GM21786 (cell line): ENCODE results near the gene ARHGAP10.

Experiments used
- ATAC-seq: cut with Tn5 transposase; IDR thresholded peaks from one replicate; pipeline ENCODE4 v1.9.1; 2021; ENCODE audit not compliant: unreplicated experiment

The ARHGAP10 gene, protein sequence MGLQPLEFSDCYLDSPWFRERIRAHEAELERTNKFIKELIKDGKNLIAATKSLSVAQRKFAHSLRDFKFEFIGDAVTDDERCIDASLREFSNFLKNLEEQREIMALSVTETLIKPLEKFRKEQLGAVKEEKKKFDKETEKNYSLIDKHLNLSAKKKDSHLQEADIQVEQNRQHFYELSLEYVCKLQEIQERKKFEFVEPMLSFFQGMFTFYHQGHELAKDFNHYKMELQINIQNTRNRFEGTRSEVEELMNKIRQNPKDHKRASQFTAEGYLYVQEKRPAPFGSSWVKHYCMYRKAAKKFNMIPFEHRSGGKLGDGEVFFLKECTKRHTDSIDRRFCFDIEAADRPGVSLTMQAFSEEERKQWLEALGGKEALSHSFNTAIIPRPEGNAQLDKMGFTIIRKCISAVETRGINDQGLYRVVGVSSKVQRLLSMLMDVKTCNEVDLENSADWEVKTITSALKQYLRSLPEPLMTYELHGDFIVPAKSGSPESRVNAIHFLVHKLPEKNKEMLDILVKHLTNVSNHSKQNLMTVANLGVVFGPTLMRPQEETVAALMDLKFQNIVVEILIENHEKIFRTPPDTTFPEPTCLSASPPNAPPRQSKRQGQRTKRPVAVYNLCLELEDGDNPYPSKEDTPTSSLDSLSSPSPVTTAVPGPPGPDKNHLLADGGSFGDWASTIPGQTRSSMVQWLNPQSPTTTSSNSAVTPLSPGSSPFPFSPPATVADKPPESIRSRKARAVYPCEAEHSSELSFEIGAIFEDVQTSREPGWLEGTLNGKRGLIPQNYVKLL

GRCh38 chr4:147731580-147732517, at the start of gene ARHGAP10:
TSS of gene ARHGAP10 (plus strand) at chr4:147732088. CDS start at chr4:147732302, 214 bp downstream.
- peak; percentile 46 for ATAC-seq

GRCh38 chr4:147682755-147683154, 49.1 kb upstream of the ARHGAP10 start:
- no peak for ATAC-seq

- no peak for ATAC-seq
Measured at GRCh38 chr4:147683188-147683591, 48.7 kb upstream of the ARHGAP10 start.

DNA sequence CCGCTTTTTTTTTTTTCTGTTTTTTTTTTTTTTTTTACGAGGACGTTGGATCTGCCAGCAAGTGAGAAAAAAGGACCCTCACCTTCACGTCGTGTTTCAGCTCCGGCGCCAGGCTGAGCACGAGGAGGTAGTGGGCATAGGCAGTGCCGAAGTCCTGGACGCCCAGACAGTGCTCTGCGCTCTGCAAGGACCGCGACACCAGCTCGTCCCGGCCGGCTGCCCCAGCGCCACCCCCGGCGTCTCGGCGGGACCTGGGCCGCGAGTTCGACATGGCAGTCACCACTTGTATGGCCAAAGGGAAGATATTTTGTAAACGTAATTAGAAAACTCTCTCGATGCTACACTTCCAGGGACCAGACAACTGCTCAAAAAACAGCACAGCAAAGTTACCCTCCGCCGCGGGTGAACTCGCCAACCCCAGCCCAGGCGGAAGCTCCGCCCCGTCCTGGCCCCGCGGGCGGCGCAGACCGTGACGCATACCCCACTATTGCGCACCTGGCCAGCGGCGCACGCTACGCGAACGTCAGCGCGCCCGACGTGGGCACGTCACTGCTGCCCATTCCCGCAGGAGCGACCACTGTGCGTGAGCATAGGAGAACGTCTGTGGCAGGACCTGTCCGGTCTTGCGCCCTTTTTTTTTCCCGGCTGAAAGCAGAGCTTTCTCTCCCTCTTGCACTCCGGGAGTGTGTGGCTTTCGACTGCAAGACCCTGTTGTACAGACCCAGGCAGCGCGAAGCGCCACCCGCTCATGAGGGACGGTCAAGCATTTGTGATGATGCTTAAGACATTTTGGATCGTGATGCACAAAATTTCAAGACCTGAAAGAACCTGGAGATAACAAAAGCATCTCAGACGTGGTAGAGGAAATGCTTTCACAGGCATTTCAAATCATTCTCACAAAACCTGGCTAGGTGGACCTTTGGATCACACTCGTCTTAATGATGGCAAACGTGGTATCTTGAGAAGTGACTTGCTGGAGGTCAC, 47.9 kb upstream of the ARHGAP10 start, which contains the start of gene PRMT9:
Gene PRMT9, minus strand, starts transcription at position 447 of the 984 bp plus-strand sequence. Its CDS starts 176 bp downstream, at position 271.
- ATAC-seq, result peak; percentile 99

GRCh38 chr4:147689067-147689466, 42.8 kb upstream of the ARHGAP10 start:
- no peak for ATAC-seq

- ATAC-seq, result no peak
Measured at GRCh38 chr4:147691820-147692219, 40.1 kb upstream of the ARHGAP10 start.

DNA sequence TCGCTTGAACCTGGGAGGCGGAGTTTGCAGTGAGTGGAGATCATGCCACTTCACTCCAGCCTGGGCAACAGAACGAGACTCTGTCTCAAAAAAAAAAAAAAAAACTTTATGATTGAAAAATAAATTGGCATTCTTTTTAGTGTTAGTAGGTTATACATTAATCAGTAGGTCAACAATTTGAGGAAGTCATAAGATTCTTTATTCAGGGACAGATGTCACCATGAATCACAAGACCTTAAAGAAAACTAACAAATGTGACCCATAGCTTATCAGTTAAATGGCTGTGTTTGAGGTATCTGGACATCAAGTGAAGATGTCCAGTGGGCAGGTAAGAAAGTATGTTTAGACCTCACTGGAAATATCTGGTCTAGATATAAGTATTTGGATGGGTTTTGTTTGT, 38.7 kb upstream of the ARHGAP10 start:
- ATAC-seq, result no peak

DNA sequence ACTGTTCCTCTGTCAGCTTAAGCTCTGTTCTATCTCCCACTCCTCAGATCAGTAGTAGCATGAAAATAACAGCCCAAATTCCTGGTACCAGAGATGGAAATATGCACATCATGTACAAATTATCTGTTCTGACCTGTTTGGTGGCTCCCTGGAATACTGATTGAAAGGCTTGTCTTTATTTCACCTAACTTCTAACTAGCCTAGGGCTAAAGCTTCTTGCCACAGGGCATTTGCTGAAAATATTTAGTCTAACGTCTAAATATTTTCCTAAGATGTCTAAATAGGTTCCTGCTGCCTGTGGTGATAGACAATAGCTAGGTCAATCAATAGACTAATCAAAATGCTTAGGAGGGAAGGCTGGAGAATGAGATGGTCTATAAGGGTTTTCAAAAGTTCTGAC, 35.0 kb upstream of the ARHGAP10 start:
- no peak for ATAC-seq

DNA sequence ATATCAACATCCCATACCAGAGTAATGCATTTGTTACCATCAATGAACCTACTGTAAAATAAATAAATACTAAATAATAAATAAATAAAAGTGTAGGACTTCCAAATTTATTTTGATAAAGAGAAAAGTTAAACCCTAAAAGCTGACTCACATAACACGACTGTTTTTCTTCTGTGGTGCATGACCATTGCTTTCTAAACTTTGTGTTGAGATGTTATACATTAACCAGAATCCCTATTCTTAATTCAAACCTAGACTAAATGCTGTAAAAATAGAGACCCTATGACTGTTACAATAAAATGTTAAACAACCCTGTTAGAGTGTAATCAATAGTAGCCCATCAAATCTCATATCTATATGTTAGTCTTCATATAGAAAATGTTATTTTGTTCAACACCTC, 27.0 kb upstream of the ARHGAP10 start:
- ATAC-seq, result no peak

DNA sequence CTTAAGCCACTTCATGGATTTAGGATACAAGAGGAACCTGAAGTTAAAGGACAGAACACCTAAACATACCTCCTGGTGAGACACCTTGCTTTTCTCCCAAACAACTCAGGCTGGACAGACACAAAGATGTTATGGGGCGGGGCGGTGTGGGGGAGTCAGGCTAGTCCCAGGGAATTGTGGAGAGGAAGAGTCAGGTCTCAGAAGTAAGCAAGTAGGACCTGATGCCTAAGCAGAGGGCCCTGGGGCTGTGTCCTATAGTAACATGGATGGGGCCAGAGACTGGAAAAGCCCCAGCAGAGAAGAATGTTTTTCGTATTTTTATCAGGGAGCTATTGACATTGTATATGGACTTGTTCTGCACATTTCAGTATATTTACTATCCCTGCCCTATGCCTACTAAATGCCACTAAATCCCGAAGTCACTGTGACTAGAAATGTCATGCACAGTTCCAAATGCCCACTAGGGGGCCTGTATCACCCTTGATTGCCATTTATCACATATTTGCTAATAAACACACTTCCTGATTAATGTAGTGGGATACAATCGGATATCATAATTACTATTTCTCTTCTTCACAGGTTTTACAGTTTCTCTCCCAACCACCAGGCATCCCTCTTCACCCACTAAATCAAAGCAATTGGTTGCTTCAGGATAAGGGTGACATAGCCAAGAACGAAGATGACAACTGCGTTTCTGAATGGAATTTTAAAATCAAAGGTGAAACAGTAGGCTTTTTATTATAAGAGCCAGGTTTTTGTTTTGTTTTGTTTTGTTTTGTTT, 23.8 kb upstream of the ARHGAP10 start:
- ATAC-seq, result peak; percentile 66

GRCh38 chr4:147709999-147710398, 21.9 kb upstream of the ARHGAP10 start:
- no peak for ATAC-seq

DNA sequence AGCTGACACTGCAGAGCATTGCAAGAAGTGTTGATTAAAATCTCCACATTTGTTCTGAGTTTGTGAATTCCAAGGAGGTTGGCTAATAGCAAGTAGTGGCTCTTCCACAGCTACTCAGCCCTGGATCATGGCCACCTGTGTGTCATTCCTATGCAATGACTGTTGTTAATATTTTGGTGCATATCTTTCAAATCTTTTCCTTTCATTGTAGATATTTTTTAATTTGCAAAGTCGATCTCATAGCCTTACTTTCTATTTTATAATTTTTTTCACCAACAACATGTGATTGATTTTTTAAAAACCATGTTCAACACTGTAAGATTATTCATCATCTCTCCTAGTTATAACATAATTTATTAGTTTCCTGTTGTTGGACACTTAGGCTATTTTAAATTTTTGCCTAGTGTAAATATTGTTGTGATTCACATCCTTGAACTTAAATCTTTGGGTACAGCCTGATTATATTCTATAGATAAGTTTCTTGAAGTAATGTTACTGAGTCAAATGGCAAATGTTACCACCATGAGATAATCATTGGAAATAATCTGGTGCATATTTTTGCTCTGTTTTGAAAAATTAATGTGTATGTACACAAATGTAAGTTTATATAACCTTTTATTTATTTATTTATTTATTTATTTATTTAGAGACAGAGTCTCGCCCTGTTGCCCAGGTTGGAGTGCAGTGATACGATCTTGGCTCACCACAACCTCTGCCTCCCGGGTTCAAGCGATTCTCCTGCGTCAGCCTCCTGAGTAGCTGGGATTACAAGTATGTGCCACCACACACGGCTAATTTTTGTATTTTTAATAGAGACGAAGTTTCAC, 17.1 kb upstream of the ARHGAP10 start:
- no peak for ATAC-seq

DNA sequence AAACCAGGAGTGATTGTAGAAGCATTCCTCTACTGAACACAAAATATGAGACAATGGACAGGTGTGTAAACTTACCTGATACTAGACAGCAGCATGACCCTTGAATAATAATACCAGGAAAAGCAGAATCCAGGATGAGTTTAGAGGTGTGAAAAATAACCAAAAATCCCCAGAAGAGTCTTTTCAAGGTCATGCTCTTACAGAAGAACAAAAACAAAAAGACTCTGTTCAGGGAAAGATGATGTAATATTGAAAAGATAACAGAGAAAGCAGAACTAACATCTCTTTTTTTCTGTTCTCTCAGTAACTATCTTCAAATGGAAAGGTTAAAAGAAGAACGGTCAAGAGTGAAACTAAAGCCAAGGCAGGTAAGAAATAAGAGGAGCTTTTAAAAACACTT, 14.0 kb upstream of the ARHGAP10 start:
- ATAC-seq, result peak; percentile 96

DNA sequence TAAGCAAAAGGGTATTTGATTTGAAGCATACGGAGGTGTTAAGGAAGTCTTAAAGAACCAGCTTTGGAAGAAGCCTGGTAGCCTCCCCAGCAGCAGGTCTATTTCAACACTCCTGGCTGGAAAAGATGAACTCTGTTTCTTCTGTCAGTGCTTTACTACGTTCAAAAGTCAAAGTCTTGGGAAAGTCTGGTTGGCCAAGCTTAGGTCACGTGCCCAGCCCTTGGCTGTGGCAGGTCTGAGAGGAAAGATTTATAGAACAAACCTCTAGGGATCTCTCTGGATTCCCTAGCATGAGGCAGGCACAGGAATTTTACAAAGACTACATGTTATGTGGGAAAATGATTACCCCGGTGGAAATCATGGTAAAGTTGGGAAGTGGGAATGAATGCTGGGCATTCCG, 8.6 kb upstream of the ARHGAP10 start:
- ATAC-seq, result no peak

- no peak for ATAC-seq
Measured at GRCh38 chr4:147724468-147725201, 7.3 kb upstream of the ARHGAP10 start.

GRCh38 chr4:147725673-147726072, 6.2 kb upstream of the ARHGAP10 start:
- no peak for ATAC-seq

DNA sequence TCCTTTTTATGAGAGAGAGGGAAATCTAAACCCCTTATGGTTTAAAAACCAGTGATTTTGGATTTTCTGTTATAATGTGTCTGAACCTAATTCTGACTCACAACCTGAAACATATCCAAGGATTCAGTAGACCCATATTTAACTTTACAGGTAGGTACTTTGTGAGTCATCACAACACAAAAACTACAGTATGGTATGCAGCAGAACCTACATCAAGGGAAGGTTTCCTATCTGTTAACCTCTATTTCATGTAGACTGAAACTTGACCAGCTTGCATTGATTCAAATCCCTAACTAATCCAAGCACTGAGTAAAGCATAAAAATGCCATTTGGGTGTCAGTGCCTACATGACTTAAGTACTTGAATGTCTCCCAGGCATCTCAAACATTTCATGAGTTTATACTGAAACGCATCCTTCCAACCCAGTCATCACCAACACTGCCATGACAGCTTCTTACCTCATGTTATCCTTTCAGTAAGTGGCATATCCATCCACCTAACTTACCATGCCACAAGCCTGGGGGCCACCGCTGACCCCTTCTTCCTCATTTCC, 4.3 kb upstream of the ARHGAP10 start:
- ATAC-seq, result no peak
